ENCODE measurements around the gene GLB1L2.

GLB1L2 gene

GRCh38 chr11:134322553-134322952 lies 9.2 kb upstream of the GLB1L2 start:
- H3K27me3 ChIP-seq (replicated peaks; ENCODE audit: control insufficient read depth, insufficient read depth, low read length, poor library complexity, severe bottlenecking) = no peaks in the 10 kb centered on the region
- no peaks in the 10 kb centered on the region for H3K36me3 ChIP-seq (ENCODE audit: control insufficient read depth, insufficient read depth, low read length)
- no peak overlapping the region for H3K4me3 ChIP-seq (ENCODE audit: insufficient read depth, low read depth, low read length, poor library complexity, severe bottlenecking)
- no peak overlapping the region for H3K27ac ChIP-seq (ENCODE audit: insufficient read depth, low read length, poor library complexity, severe bottlenecking)
- H3K4me1 ChIP-seq (ENCODE audit: control insufficient read depth, insufficient read depth, low read length, poor library complexity, severe bottlenecking) = no peaks in the 10 kb centered on the region
- no peak for DNase-seq
- H3K9me3 ChIP-seq (ENCODE audit: control insufficient read depth, low read length) = peaks cover 6% of the 10 kb centered on the region

GRCh38 chr11:134328433-134328832 lies 3.4 kb upstream of the GLB1L2 start:
- H3K4me1 ChIP-seq (ENCODE audit: control insufficient read depth, insufficient read depth, low read length, poor library complexity, severe bottlenecking) = peaks cover 14% of the 10 kb centered on the region
- no peaks in the 10 kb centered on the region for H3K36me3 ChIP-seq (ENCODE audit: control insufficient read depth, insufficient read depth, low read length)
- no peak overlapping the region for H3K27ac ChIP-seq (ENCODE audit: insufficient read depth, low read length, poor library complexity, severe bottlenecking)
- no peaks in the 10 kb centered on the region for H3K9me3 ChIP-seq (ENCODE audit: control insufficient read depth, low read length)
- DNase-seq = no peak
- no peak overlapping the region for H3K4me3 ChIP-seq (ENCODE audit: insufficient read depth, low read depth, low read length, poor library complexity, severe bottlenecking)
- H3K27me3 ChIP-seq (replicated peaks; ENCODE audit: control insufficient read depth, insufficient read depth, low read length, poor library complexity, severe bottlenecking) = no peaks in the 10 kb centered on the region

GRCh38 chr11:134330611-134331353 lies 1.0 kb upstream of the GLB1L2 start:
- peaks cover 14% of the 10 kb centered on the region for H3K4me1 ChIP-seq (ENCODE audit: control insufficient read depth, insufficient read depth, low read length, poor library complexity, severe bottlenecking)
- no peaks in the 10 kb centered on the region for H3K9me3 ChIP-seq (ENCODE audit: control insufficient read depth, low read length)
- DNase-seq = no peak
- no peaks in the 10 kb centered on the region for H3K27me3 ChIP-seq (replicated peaks; ENCODE audit: control insufficient read depth, insufficient read depth, low read length, poor library complexity, severe bottlenecking)
- H3K36me3 ChIP-seq (ENCODE audit: control insufficient read depth, insufficient read depth, low read length) = no peaks in the 10 kb centered on the region
- H3K4me3 ChIP-seq (ENCODE audit: insufficient read depth, low read depth, low read length, poor library complexity, severe bottlenecking) = peak overlapping the region; percentile 41
- no peak overlapping the region for H3K27ac ChIP-seq (ENCODE audit: insufficient read depth, low read length, poor library complexity, severe bottlenecking)

GRCh38 chr11:134332189-134332631 lies 422 bp downstream of the GLB1L2 start:
- no peaks in the 10 kb centered on the region for H3K36me3 ChIP-seq (ENCODE audit: control insufficient read depth, insufficient read depth, low read length)
- H3K4me3 ChIP-seq (ENCODE audit: insufficient read depth, low read depth, low read length, poor library complexity, severe bottlenecking) = peak overlapping the region; percentile 64
- peaks cover 14% of the 10 kb centered on the region for H3K4me1 ChIP-seq (ENCODE audit: control insufficient read depth, insufficient read depth, low read length, poor library complexity, severe bottlenecking)
- H3K27ac ChIP-seq (ENCODE audit: insufficient read depth, low read length, poor library complexity, severe bottlenecking) = no peak overlapping the region
- H3K9me3 ChIP-seq (ENCODE audit: control insufficient read depth, low read length) = no peaks in the 10 kb centered on the region
- peak in 2 of 3 donors; percentile 5 to 10 for DNase-seq
- no peaks in the 10 kb centered on the region for H3K27me3 ChIP-seq (replicated peaks; ENCODE audit: control insufficient read depth, insufficient read depth, low read length, poor library complexity, severe bottlenecking)

- no peaks in the 10 kb centered on the region for H3K9me3 ChIP-seq (ENCODE audit: control insufficient read depth, low read length)
- H3K27me3 ChIP-seq (replicated peaks; ENCODE audit: control insufficient read depth, insufficient read depth, low read length, poor library complexity, severe bottlenecking) = no peaks in the 10 kb centered on the region
- no peaks in the 10 kb centered on the region for H3K36me3 ChIP-seq (ENCODE audit: control insufficient read depth, insufficient read depth, low read length)
- H3K27ac ChIP-seq (ENCODE audit: insufficient read depth, low read length, poor library complexity, severe bottlenecking) = no peak overlapping the region
- H3K4me3 ChIP-seq (ENCODE audit: insufficient read depth, low read depth, low read length, poor library complexity, severe bottlenecking) = peak overlapping the region; percentile 64
- DNase-seq = no peak
- peaks cover 14% of the 10 kb centered on the region for H3K4me1 ChIP-seq (ENCODE audit: control insufficient read depth, insufficient read depth, low read length, poor library complexity, severe bottlenecking)
Measured at GRCh38 chr11:134332782-134333181, 994 bp downstream of the GLB1L2 start.

GRCh38 chr11:134333312-134333711 lies 1.5 kb downstream of the GLB1L2 start:
- Histone ChIP-seq H3K36me3 (ENCODE audit: control insufficient read depth, insufficient read depth, low read length) (no peaks in the 10 kb centered on the region), H3K4me1 (ENCODE audit: control insufficient read depth, insufficient read depth, low read length, poor library complexity, severe bottlenecking) (peaks cover 14% of the 10 kb centered on the region), H3K27me3 (replicated peaks; ENCODE audit: control insufficient read depth, insufficient read depth, low read length, poor library complexity, severe bottlenecking) (no peaks in the 10 kb centered on the region), H3K9me3 (ENCODE audit: control insufficient read depth, low read length) (no peaks in the 10 kb centered on the region), H3K27ac (ENCODE audit: insufficient read depth, low read length, poor library complexity, severe bottlenecking) (no peak overlapping the region), H3K4me3 (ENCODE audit: insufficient read depth, low read depth, low read length, poor library complexity, severe bottlenecking) (no peak overlapping the region)
- no peak for DNase-seq

GRCh38 chr11:134333946-134334345 lies 2.2 kb downstream of the GLB1L2 start:
- no peak for DNase-seq
- no peaks in the 10 kb centered on the region for H3K27me3 ChIP-seq (replicated peaks; ENCODE audit: control insufficient read depth, insufficient read depth, low read length, poor library complexity, severe bottlenecking)
- H3K4me3 ChIP-seq (ENCODE audit: insufficient read depth, low read depth, low read length, poor library complexity, severe bottlenecking) = no peak overlapping the region
- no peaks in the 10 kb centered on the region for H3K36me3 ChIP-seq (ENCODE audit: control insufficient read depth, insufficient read depth, low read length)
- H3K9me3 ChIP-seq (ENCODE audit: control insufficient read depth, low read length) = no peaks in the 10 kb centered on the region
- no peak overlapping the region for H3K27ac ChIP-seq (ENCODE audit: insufficient read depth, low read length, poor library complexity, severe bottlenecking)
- peaks cover 14% of the 10 kb centered on the region for H3K4me1 ChIP-seq (ENCODE audit: control insufficient read depth, insufficient read depth, low read length, poor library complexity, severe bottlenecking)

- H3K9me3 ChIP-seq (ENCODE audit: control insufficient read depth, low read length) = no peaks in the 10 kb centered on the region
- H3K27ac ChIP-seq (ENCODE audit: insufficient read depth, low read length, poor library complexity, severe bottlenecking) = no peak overlapping the region
- no peaks in the 10 kb centered on the region for H3K36me3 ChIP-seq (ENCODE audit: control insufficient read depth, insufficient read depth, low read length)
- H3K27me3 ChIP-seq (replicated peaks; ENCODE audit: control insufficient read depth, insufficient read depth, low read length, poor library complexity, severe bottlenecking) = no peaks in the 10 kb centered on the region
- no peak overlapping the region for H3K4me3 ChIP-seq (ENCODE audit: insufficient read depth, low read depth, low read length, poor library complexity, severe bottlenecking)
- no peak for DNase-seq
- peaks cover 14% of the 10 kb centered on the region for H3K4me1 ChIP-seq (ENCODE audit: control insufficient read depth, insufficient read depth, low read length, poor library complexity, severe bottlenecking)
Measured at GRCh38 chr11:134334796-134335571, 3.2 kb downstream of the GLB1L2 start.

GRCh38 chr11:134337051-134337450 lies 5.3 kb downstream of the GLB1L2 start:
- no peak overlapping the region for H3K4me3 ChIP-seq (ENCODE audit: insufficient read depth, low read depth, low read length, poor library complexity, severe bottlenecking)
- peaks cover 7% of the 10 kb centered on the region for H3K4me1 ChIP-seq (ENCODE audit: control insufficient read depth, insufficient read depth, low read length, poor library complexity, severe bottlenecking)
- DNase-seq = no peak
- no peaks in the 10 kb centered on the region for H3K27me3 ChIP-seq (replicated peaks; ENCODE audit: control insufficient read depth, insufficient read depth, low read length, poor library complexity, severe bottlenecking)
- H3K27ac ChIP-seq (ENCODE audit: insufficient read depth, low read length, poor library complexity, severe bottlenecking) = no peak overlapping the region
- H3K36me3 ChIP-seq (ENCODE audit: control insufficient read depth, insufficient read depth, low read length) = no peaks in the 10 kb centered on the region
- no peaks in the 10 kb centered on the region for H3K9me3 ChIP-seq (ENCODE audit: control insufficient read depth, low read length)

GRCh38 chr11:134338068-134338467 lies 6.3 kb downstream of the GLB1L2 start:
- Histone ChIP-seq H3K27me3 (replicated peaks; ENCODE audit: control insufficient read depth, insufficient read depth, low read length, poor library complexity, severe bottlenecking) (no peaks in the 10 kb centered on the region), H3K4me1 (ENCODE audit: control insufficient read depth, insufficient read depth, low read length, poor library complexity, severe bottlenecking) (no peaks in the 10 kb centered on the region), H3K9me3 (ENCODE audit: control insufficient read depth, low read length) (no peaks in the 10 kb centered on the region), H3K36me3 (ENCODE audit: control insufficient read depth, insufficient read depth, low read length) (no peaks in the 10 kb centered on the region), H3K4me3 (ENCODE audit: insufficient read depth, low read depth, low read length, poor library complexity, severe bottlenecking) (no peak overlapping the region), H3K27ac (ENCODE audit: insufficient read depth, low read length, poor library complexity, severe bottlenecking) (no peak overlapping the region)
- no peak for DNase-seq
